Keratinocyte (primary cell): ENCODE results near the gene PCDHGA10.

ENCODE experiments used
- EZH2 ChIP-seq: IDR thresholded peaks from one replicate; pipeline ENCODE4 v1.6.1; 2012; ENCODE audit warnings: inconsistent platforms, mild to moderate bottlenecking, low read length, moderate library complexity
- TF ChIP-seq, protein P1 (sequence below), 3 experiments: IDR thresholded peaks in 1 of 3; conservative IDR thresholded peaks in 1 of 3; optimal IDR thresholded peaks in 1 of 3; 2 replicates in 2 of 3; 3 replicates in 1 of 3; pipeline versions ENCODE3 to v1.5.1; 2011; ENCODE audit warnings: low read length in 3 of 3, mild to moderate bottlenecking in 3 of 3, moderate library complexity in 2 of 3, control low read depth in 1 of 3, inconsistent platforms in 1 of 3; ENCODE audit not compliant: insufficient read depth in 2 of 3; ENCODE audit errors: extremely low read depth in 1 of 3

DNA sequence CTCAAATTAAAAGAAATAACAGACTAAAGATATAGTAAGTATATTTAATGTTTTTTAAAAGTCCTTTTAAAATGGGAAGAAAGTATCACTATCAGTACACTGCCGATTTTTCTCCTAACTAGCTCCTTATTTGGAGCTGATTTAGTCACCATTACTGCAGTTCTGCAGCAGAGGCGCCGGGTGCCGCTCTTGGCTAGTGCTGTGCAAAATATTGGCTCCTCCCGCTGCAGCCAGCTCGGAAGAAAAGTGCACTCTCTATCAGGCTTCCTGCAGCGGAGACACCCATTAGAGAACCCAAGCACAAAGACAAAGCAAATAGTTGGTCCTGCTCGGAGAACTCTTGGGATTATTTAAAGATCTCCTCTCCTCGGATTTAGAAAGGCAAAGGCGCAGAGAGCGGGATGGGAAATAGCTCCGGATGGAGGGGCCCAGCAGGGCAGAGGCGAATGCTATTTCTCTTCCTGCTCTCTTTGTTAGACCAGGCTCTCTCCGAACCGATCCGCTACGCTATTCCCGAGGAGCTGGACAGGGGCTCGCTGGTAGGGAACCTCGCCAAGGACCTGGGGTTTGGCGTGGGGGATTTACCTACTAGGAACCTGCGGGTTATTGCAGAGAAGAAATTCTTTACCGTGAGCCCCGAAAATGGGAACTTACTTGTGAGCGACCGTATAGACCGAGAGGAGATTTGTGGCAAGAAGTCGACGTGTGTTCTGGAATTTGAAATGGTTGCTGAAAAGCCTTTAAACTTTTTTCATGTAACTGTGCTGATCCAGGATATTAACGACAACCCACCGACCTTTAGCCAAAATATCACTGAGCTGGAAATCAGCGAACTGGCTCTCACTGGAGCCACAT is 42.6 kb upstream of the PCDHGA10 start, which contains the start of gene PCDHGB3:
- TF ChIP-seq, protein P1, sequence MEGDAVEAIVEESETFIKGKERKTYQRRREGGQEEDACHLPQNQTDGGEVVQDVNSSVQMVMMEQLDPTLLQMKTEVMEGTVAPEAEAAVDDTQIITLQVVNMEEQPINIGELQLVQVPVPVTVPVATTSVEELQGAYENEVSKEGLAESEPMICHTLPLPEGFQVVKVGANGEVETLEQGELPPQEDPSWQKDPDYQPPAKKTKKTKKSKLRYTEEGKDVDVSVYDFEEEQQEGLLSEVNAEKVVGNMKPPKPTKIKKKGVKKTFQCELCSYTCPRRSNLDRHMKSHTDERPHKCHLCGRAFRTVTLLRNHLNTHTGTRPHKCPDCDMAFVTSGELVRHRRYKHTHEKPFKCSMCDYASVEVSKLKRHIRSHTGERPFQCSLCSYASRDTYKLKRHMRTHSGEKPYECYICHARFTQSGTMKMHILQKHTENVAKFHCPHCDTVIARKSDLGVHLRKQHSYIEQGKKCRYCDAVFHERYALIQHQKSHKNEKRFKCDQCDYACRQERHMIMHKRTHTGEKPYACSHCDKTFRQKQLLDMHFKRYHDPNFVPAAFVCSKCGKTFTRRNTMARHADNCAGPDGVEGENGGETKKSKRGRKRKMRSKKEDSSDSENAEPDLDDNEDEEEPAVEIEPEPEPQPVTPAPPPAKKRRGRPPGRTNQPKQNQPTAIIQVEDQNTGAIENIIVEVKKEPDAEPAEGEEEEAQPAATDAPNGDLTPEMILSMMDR (optimal IDR thresholded peaks at IDR 0.05 in 1 of 3, IDR thresholded peaks at IDR 0.05 in 1 of 3, conservative IDR thresholded peaks at IDR 0.05 in 1 of 3; ENCODE audit: extremely low read depth in 1 of 3, insufficient read depth in 2 of 3, low read length in 3 of 3): peak; percentile 30 to 55 (median 31)
- TF ChIP-seq EZH2: no peak
